Measurements from ENCODE around the gene ZBTB46.
A peak's percentile ranks its signal among the peaks of the same experiment; 100 is the strongest.

ZBTB46 gene

GRCh38 chr20:63831993-63832686 lies 1.1 kb upstream of the ZBTB46 start:
- Mint-ChIP-seq H3K27ac (no peak overlapping the region), H3K36me3 (peaks cover 1% of the 10 kb centered on the region), H3K4me3 (no peak overlapping the region), H3K4me1 (peaks cover 10% of the 10 kb centered on the region), H3K9me3 (no peaks in the 10 kb centered on the region), H3K27me3 (peaks cover 17% of the 10 kb centered on the region)

- no peak overlapping the region for H3K27ac Mint-ChIP-seq
- no peaks in the 10 kb centered on the region for H3K9me3 Mint-ChIP-seq
- H3K36me3 Mint-ChIP-seq, result peaks cover 1% of the 10 kb centered on the region
- H3K4me1 Mint-ChIP-seq, result peaks cover 10% of the 10 kb centered on the region
- H3K27me3 Mint-ChIP-seq, result peaks cover 17% of the 10 kb centered on the region
- no peak overlapping the region for H3K4me3 Mint-ChIP-seq
These were observed 555 bp upstream of the ZBTB46 start for GRCh38 chr20:63831646-63831992.

- Mint-ChIP-seq H3K9me3 (no peaks in the 10 kb centered on the region), H3K27ac (peak overlapping the region; percentile 78), H3K27me3 (peaks cover 26% of the 10 kb centered on the region), H3K36me3 (peaks cover 1% of the 10 kb centered on the region), H3K4me3 (peak overlapping the region; percentile 87), H3K4me1 (peaks cover 10% of the 10 kb centered on the region)
These were observed 874 bp downstream of the ZBTB46 start for GRCh38 chr20:63829945-63830835.

- peaks cover 26% of the 10 kb centered on the region for H3K27me3 Mint-ChIP-seq
- H3K9me3 Mint-ChIP-seq, result no peaks in the 10 kb centered on the region
- peak overlapping the region; percentile 87 for H3K4me3 Mint-ChIP-seq
These were observed 1.5 kb downstream of the ZBTB46 start for GRCh38 chr20:63829603-63829944.

GRCh38 chr20:63828951-63829350 lies 2.1 kb downstream of the ZBTB46 start:
- H3K4me3 Mint-ChIP-seq, result no peak overlapping the region
- peaks cover 10% of the 10 kb centered on the region for H3K4me1 Mint-ChIP-seq
- peaks cover 1% of the 10 kb centered on the region for H3K36me3 Mint-ChIP-seq
- no peak overlapping the region for H3K27ac Mint-ChIP-seq
- H3K9me3 Mint-ChIP-seq, result no peaks in the 10 kb centered on the region
- H3K27me3 Mint-ChIP-seq, result peaks cover 26% of the 10 kb centered on the region

More at GRCh38 chr20:63829603-63829944, 1.5 kb downstream of the ZBTB46 start:
- peak overlapping the region; percentile 78 for H3K27ac Mint-ChIP-seq
- H3K36me3 Mint-ChIP-seq, result peaks cover 1% of the 10 kb centered on the region
- H3K4me1 Mint-ChIP-seq, result peaks cover 10% of the 10 kb centered on the region

- Mint-ChIP-seq H3K4me1 (peaks cover 10% of the 10 kb centered on the region), H3K4me3 (no peak overlapping the region), H3K27ac (no peak overlapping the region), H3K27me3 (peaks cover 25% of the 10 kb centered on the region), H3K36me3 (peaks cover 1% of the 10 kb centered on the region), H3K9me3 (no peaks in the 10 kb centered on the region)
These were observed 2.5 kb downstream of the ZBTB46 start for GRCh38 chr20:63828545-63828944.

GRCh38 chr20:63828124-63828523 lies 2.9 kb downstream of the ZBTB46 start:
- Mint-ChIP-seq H3K9me3 (no peaks in the 10 kb centered on the region), H3K4me3 (no peak overlapping the region), H3K4me1 (peaks cover 10% of the 10 kb centered on the region), H3K36me3 (peaks cover 1% of the 10 kb centered on the region), H3K27ac (no peak overlapping the region), H3K27me3 (peaks cover 25% of the 10 kb centered on the region)

GRCh38 chr20:63826753-63827152 lies 4.3 kb downstream of the ZBTB46 start:
- H3K36me3 Mint-ChIP-seq, result peaks cover 1% of the 10 kb centered on the region
- no peaks in the 10 kb centered on the region for H3K9me3 Mint-ChIP-seq
- H3K27me3 Mint-ChIP-seq, result peaks cover 25% of the 10 kb centered on the region
- no peak overlapping the region for H3K4me3 Mint-ChIP-seq
- H3K4me1 Mint-ChIP-seq, result peaks cover 10% of the 10 kb centered on the region
- no peak overlapping the region for H3K27ac Mint-ChIP-seq

- no peak overlapping the region for H3K4me3 Mint-ChIP-seq
- H3K27ac Mint-ChIP-seq, result no peak overlapping the region
- H3K27me3 Mint-ChIP-seq, result peaks cover 25% of the 10 kb centered on the region
- no peaks in the 10 kb centered on the region for H3K9me3 Mint-ChIP-seq
- peaks cover 1% of the 10 kb centered on the region for H3K36me3 Mint-ChIP-seq
- peaks cover 10% of the 10 kb centered on the region for H3K4me1 Mint-ChIP-seq
These were observed 5.5 kb downstream of the ZBTB46 start for GRCh38 chr20:63825331-63826118.

- Mint-ChIP-seq H3K4me3 (no peak overlapping the region), H3K27ac (no peak overlapping the region), H3K9me3 (no peaks in the 10 kb centered on the region), H3K4me1 (no peaks in the 10 kb centered on the region), H3K27me3 (peaks cover 13% of the 10 kb centered on the region), H3K36me3 (no peaks in the 10 kb centered on the region)
These were observed 7.3 kb downstream of the ZBTB46 start for GRCh38 chr20:63823691-63824311.

GRCh38 chr20:63822276-63822696 lies 8.8 kb downstream of the ZBTB46 start:
- H3K9me3 Mint-ChIP-seq, result no peaks in the 10 kb centered on the region
- no peak overlapping the region for H3K4me3 Mint-ChIP-seq
- peaks cover 9% of the 10 kb centered on the region for H3K27me3 Mint-ChIP-seq
- no peak overlapping the region for H3K27ac Mint-ChIP-seq
- H3K36me3 Mint-ChIP-seq, result no peaks in the 10 kb centered on the region
- H3K4me1 Mint-ChIP-seq, result no peaks in the 10 kb centered on the region

GRCh38 chr20:63821811-63822210 lies 9.3 kb downstream of the ZBTB46 start:
- H3K4me3 Mint-ChIP-seq, result no peak overlapping the region
- no peaks in the 10 kb centered on the region for H3K4me1 Mint-ChIP-seq
- H3K27ac Mint-ChIP-seq, result no peak overlapping the region
- H3K27me3 Mint-ChIP-seq, result peaks cover 9% of the 10 kb centered on the region
- no peaks in the 10 kb centered on the region for H3K9me3 Mint-ChIP-seq
- H3K36me3 Mint-ChIP-seq, result no peaks in the 10 kb centered on the region

- Mint-ChIP-seq H3K36me3 (no peaks in the 10 kb centered on the region), H3K27ac (no peak overlapping the region), H3K9me3 (no peaks in the 10 kb centered on the region), H3K4me1 (no peaks in the 10 kb centered on the region), H3K27me3 (no peaks in the 10 kb centered on the region), H3K4me3 (no peak overlapping the region)
These were observed 11.7 kb downstream of the ZBTB46 start for GRCh38 chr20:63819224-63819921.

GRCh38 chr20:63815615-63816253 lies 15.3 kb downstream of the ZBTB46 start:
- H3K27me3 Mint-ChIP-seq, result no peaks in the 10 kb centered on the region
- H3K4me3 Mint-ChIP-seq, result no peak overlapping the region
- H3K27ac Mint-ChIP-seq, result no peak overlapping the region

More at GRCh38 chr20:63815615-63816253, 15.3 kb downstream of the ZBTB46 start:
- Mint-ChIP-seq H3K4me1 (no peaks in the 10 kb centered on the region), H3K9me3 (no peaks in the 10 kb centered on the region), H3K36me3 (no peaks in the 10 kb centered on the region)

Data from activated naive CD4-positive, alpha-beta T cell treated with anti-CD3 and anti-CD28 coated beads, Interleukin-2, amount 50 U/mL, for 24 hours (primary cell).